ENCODE measurements around the gene ZNF786. TPM values are rescaled to one million over a fixed set of nuclear protein-coding genes. Genes with fewer than 3 reads are reported as not detected.

Gene ZNF786
- total and polyA plus RNA-seq, 4 donors = 2.0 to 5.9 (median 4.4) TPM

DNA sequence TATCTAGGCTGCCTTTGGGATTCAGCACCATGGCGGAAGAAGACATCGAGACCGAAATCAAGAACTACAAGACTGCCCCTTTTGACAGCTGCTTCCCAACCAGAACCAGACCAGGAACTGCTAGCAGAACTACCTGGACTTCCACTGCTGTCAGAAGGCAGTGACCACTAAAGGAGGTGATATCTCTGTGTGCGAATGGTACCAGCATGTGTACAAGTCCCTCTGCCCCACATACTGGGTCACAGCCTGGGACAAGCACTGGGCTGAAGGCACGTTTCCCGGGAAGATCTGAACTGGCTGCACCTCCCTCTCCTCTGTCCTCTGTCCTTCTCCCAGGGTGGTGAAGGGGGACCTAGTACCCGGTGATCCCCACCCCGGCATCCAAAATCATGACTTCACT, 36.6 kb downstream of the ZNF786 start:
- Histone ChIP-seq H3K9me3 (ENCODE audit: control insufficient read depth in 4 of 4, insufficient read depth in 3 of 4, low read length in 3 of 4) (no peaks in the 10 kb centered on the region), H3K36me3 (ENCODE audit: control insufficient read depth in 4 of 4, insufficient read depth in 4 of 4, low read length in 4 of 4) (no peaks in the 10 kb centered on the region), H3K9ac (ENCODE audit: insufficient read depth in 1 of 2, low read length in 2 of 2) (no peak overlapping the region), H3K4me3 (no peak overlapping the region), H3K4me1 (ENCODE audit: control insufficient read depth in 5 of 5, insufficient read depth in 5 of 5, low read length in 5 of 5) (no peaks in the 10 kb centered on the region), H3K27ac (ENCODE audit: low read depth in 1 of 2, low read length in 1 of 2) (no peak overlapping the region), H3K27me3 (ENCODE audit: control insufficient read depth in 3 of 3, insufficient read depth in 3 of 3, low read length in 2 of 3) (no peaks in the 10 kb centered on the region)
- no peak for DNase-seq
- TF ChIP-seq, protein P1, sequence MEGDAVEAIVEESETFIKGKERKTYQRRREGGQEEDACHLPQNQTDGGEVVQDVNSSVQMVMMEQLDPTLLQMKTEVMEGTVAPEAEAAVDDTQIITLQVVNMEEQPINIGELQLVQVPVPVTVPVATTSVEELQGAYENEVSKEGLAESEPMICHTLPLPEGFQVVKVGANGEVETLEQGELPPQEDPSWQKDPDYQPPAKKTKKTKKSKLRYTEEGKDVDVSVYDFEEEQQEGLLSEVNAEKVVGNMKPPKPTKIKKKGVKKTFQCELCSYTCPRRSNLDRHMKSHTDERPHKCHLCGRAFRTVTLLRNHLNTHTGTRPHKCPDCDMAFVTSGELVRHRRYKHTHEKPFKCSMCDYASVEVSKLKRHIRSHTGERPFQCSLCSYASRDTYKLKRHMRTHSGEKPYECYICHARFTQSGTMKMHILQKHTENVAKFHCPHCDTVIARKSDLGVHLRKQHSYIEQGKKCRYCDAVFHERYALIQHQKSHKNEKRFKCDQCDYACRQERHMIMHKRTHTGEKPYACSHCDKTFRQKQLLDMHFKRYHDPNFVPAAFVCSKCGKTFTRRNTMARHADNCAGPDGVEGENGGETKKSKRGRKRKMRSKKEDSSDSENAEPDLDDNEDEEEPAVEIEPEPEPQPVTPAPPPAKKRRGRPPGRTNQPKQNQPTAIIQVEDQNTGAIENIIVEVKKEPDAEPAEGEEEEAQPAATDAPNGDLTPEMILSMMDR (IDR thresholded peaks at IDR 0.05; ENCODE audit: control extremely low read depth, extremely low read depth) = no peak
- WGBS, 2 donors = 89 to 96% methylated on average over 8 of the region's 8 CpGs
- ATAC-seq (ENCODE audit: insufficient read depth, low FRiP score) = no peak

DNA sequence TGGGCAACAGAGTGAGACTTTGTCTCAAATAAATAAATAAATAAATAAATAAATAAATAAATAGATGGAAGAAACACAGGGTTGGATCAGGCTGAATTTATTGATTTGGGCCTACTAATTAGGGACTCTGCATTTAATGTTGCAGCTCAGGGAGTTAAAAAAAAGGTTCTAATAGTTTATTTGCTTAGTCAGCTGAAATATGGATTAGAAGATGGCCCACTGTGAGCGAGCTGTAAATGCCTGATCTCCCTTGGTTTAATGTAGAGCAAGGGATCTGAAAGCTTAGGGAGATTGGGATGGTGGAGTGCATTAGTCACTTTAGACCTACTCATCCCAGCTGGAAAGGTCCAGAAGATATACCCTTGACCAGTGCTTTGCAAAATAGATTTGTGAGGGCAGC, 37.1 kb downstream of the ZNF786 start:
- Histone ChIP-seq H3K27me3 (ENCODE audit: control insufficient read depth in 3 of 3, insufficient read depth in 3 of 3, low read length in 2 of 3) (no peaks in the 10 kb centered on the region), H3K36me3 (ENCODE audit: control insufficient read depth in 4 of 4, insufficient read depth in 4 of 4, low read length in 4 of 4) (no peaks in the 10 kb centered on the region), H3K27ac (ENCODE audit: low read depth in 1 of 2, low read length in 1 of 2) (no peak overlapping the region), H3K9me3 (ENCODE audit: control insufficient read depth in 4 of 4, insufficient read depth in 3 of 4, low read length in 3 of 4) (peaks cover 0 to 2% (median 0%) of the 10 kb centered on the region in 4 donors), H3K4me3 (no peak overlapping the region), H3K4me1 (ENCODE audit: control insufficient read depth in 5 of 5, insufficient read depth in 5 of 5, low read length in 5 of 5) (no peaks in the 10 kb centered on the region), H3K9ac (ENCODE audit: insufficient read depth in 1 of 2, low read length in 2 of 2) (no peak overlapping the region)
- DNase-seq (no peak), ATAC-seq (ENCODE audit: insufficient read depth, low FRiP score) (no peak)
- WGBS, 2 donors = 89% methylated on average over 1 of the region's 1 CpG
- TF ChIP-seq, protein P1 (IDR thresholded peaks at IDR 0.05; ENCODE audit: control extremely low read depth, extremely low read depth) = no peak

DNA sequence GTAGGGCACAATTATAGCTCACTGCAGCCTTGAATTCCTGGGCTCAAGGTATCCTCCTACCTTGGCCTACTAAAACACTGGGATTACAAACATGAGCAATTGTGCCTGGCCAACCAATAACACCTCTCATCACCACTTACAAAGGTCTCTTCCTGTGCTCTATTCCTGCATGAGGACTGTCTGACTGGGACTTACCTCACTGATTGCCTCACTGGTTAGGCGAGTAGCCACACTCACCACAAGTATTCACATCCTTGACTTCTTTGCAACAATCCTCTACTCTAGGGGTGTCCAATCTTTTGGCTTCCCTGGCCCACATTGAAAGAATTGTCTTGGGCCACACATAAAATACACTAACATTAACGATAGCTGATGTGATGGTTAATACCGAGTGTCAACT, 39.6 kb downstream of the ZNF786 start:
- no peak overlapping the region for H3K4me3 ChIP-seq
- no peaks in the 10 kb centered on the region for H3K27me3 ChIP-seq (ENCODE audit: control insufficient read depth in 3 of 3, insufficient read depth in 3 of 3, low read length in 2 of 3)
- TF ChIP-seq, protein P1 (IDR thresholded peaks at IDR 0.05; ENCODE audit: control extremely low read depth, extremely low read depth) = no peak
- no peak overlapping the region for H3K9ac ChIP-seq (ENCODE audit: insufficient read depth in 1 of 2, low read length in 2 of 2)
- 89% methylated on average over 3 of the region's 3 CpGs for WGBS, 2 donors
- no peak overlapping the region for H3K27ac ChIP-seq (ENCODE audit: low read depth in 1 of 2, low read length in 1 of 2)
- DNase-seq = no peak
- no peak for ATAC-seq (ENCODE audit: insufficient read depth, low FRiP score)
- peaks cover 0 to 5% (median 0%) of the 10 kb centered on the region in 5 donors for H3K4me1 ChIP-seq (ENCODE audit: control insufficient read depth in 5 of 5, insufficient read depth in 5 of 5, low read length in 5 of 5)
- H3K36me3 ChIP-seq (ENCODE audit: control insufficient read depth in 4 of 4, insufficient read depth in 4 of 4, low read length in 4 of 4) = no peaks in the 10 kb centered on the region
- peaks cover 0 to 2% (median 0%) of the 10 kb centered on the region in 4 donors for H3K9me3 ChIP-seq (ENCODE audit: control insufficient read depth in 4 of 4, insufficient read depth in 3 of 4, low read length in 3 of 4)

DNA sequence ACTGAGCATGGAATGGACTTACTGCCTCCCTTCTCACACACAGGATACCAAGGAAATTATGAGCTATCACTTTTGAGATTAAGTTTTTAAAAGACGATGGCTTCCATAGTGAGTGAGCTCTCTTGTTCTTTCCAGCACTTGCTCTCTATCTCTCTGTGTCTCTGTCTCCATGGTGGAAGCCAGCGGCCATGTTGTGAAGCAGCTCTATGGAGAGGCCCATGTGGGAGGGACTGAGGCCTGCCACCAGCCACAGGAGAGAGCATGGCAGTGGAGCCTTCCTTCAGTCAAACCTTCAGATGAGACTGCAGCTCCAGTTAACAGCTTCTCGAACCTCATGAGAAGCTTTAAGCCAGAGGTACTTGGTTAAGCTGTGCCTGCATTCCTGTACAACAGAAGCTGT, 41.7 kb downstream of the ZNF786 start:
- TF ChIP-seq, protein P1 (IDR thresholded peaks at IDR 0.05; ENCODE audit: control extremely low read depth, extremely low read depth) = no peak

More for the DNA sequence above, 41.7 kb downstream of the ZNF786 start:
- Histone ChIP-seq H3K9me3 (ENCODE audit: control insufficient read depth in 4 of 4, insufficient read depth in 3 of 4, low read length in 3 of 4) (peaks cover 0 to 2% (median 0%) of the 10 kb centered on the region in 4 donors), H3K36me3 (ENCODE audit: control insufficient read depth in 4 of 4, insufficient read depth in 4 of 4, low read length in 4 of 4) (no peaks in the 10 kb centered on the region), H3K4me3 (no peak overlapping the region), H3K27me3 (ENCODE audit: control insufficient read depth in 3 of 3, insufficient read depth in 3 of 3, low read length in 2 of 3) (no peaks in the 10 kb centered on the region), H3K27ac (ENCODE audit: low read depth in 1 of 2, low read length in 1 of 2) (no peak overlapping the region), H3K4me1 (ENCODE audit: control insufficient read depth in 5 of 5, insufficient read depth in 5 of 5, low read length in 5 of 5) (peaks cover 0 to 5% (median 0%) of the 10 kb centered on the region in 5 donors), H3K9ac (ENCODE audit: insufficient read depth in 1 of 2, low read length in 2 of 2) (no peak overlapping the region)
- WGBS, 2 donors = 63 to 78% methylated on average over 3 of the region's 3 CpGs
- no peak for ATAC-seq (ENCODE audit: insufficient read depth, low FRiP score)
- DNase-seq = no peak

Measured in lung (tissue), 12 donors.